ENCODE data around the gene TPM2. TPM values are rescaled to one million over a fixed set of nuclear protein-coding genes. Genes with fewer than 3 reads are reported as not detected.

The TPM2 gene
- total and polyA plus RNA-seq, 4 donors, result 4.2 to 31.4 (median 14.0) TPM

- peak overlapping the region in 1 of 3 donors; percentile 50 for H3K4me3 ChIP-seq (ENCODE audit: low read depth in 1 of 3, low read length in 3 of 3)
- no peaks in the 10 kb centered on the region for H3K27me3 ChIP-seq (ENCODE audit: control insufficient read depth in 4 of 4, insufficient read depth in 4 of 4, low read length in 3 of 4)
- 47% methylated on average over 13 of the region's 13 CpGs for WGBS
Observed at GRCh38 chr9:35675204-35675603, 14.5 kb downstream of the TPM2 start.

GRCh38 chr9:35674025-35674361, 15.7 kb downstream of the TPM2 start:
- Histone ChIP-seq H3K9me3 (ENCODE audit: control insufficient read depth in 4 of 4, low read length in 3 of 4) (no peaks in the 10 kb centered on the region), H3K36me3 (ENCODE audit: control insufficient read depth in 4 of 4, insufficient read depth in 3 of 4, low read depth in 1 of 4, low read length in 3 of 4) (no peaks in the 10 kb centered on the region), H3K4me1 (ENCODE audit: control insufficient read depth in 4 of 4, insufficient read depth in 4 of 4, low read length in 3 of 4) (peaks cover 5 to 16% (median 14%) of the 10 kb centered on the region in 4 donors), H3K9ac (ENCODE audit: low read depth in 1 of 2, low read length in 2 of 2) (no peak overlapping the region), H3K27me3 (ENCODE audit: control insufficient read depth in 4 of 4, insufficient read depth in 4 of 4, low read length in 3 of 4) (no peaks in the 10 kb centered on the region), H3K4me3 (ENCODE audit: low read depth in 1 of 3, low read length in 3 of 3) (no peak overlapping the region), H3K27ac (ENCODE audit: low read depth in 1 of 2, low read length in 2 of 2) (no peak overlapping the region)
- DNase-seq (ENCODE audit: low spot score), result no peak
- 82% methylated on average over 3 of the region's 3 CpGs for whole genome bisulfite sequencing
- TF ChIP-seq NR2F2 (IDR thresholded peaks at IDR 0.05) (no peak), TAF1 (conservative IDR thresholded peaks at IDR 0.05) (no peak), CTCF (IDR thresholded peaks at IDR 0.05; ENCODE audit: low read depth, low read length, missing input control) (no peak), GABPA (IDR thresholded peaks at IDR 0.05 in 1 of 2, conservative IDR thresholded peaks at IDR 0.05 in 1 of 2) (no peak), SP1 (IDR thresholded peaks at IDR 0.05) (no peak), HNF4G (IDR thresholded peaks at IDR 0.05) (no peak), FOXA2 (IDR thresholded peaks at IDR 0.05) (no peak), JUND (IDR thresholded peaks at IDR 0.05) (no peak), ZBTB33 (IDR thresholded peaks at IDR 0.05) (no peak), ATF3 (IDR thresholded peaks at IDR 0.05) (no peak)

More at GRCh38 chr9:35675204-35675603, 14.5 kb downstream of the TPM2 start:
- Histone ChIP-seq H3K4me1 (ENCODE audit: control insufficient read depth in 4 of 4, insufficient read depth in 4 of 4, low read length in 3 of 4) (peaks cover 0 to 8% (median 7%) of the 10 kb centered on the region in 4 donors), H3K36me3 (ENCODE audit: control insufficient read depth in 4 of 4, insufficient read depth in 3 of 4, low read depth in 1 of 4, low read length in 3 of 4) (no peaks in the 10 kb centered on the region), H3K27ac (ENCODE audit: low read depth in 1 of 2, low read length in 2 of 2) (no peak overlapping the region), H3K9me3 (ENCODE audit: control insufficient read depth in 4 of 4, low read length in 3 of 4) (no peaks in the 10 kb centered on the region), H3K9ac (ENCODE audit: low read depth in 1 of 2, low read length in 2 of 2) (no peak overlapping the region)
- DNase-seq (ENCODE audit: low spot score), result no peak
- TF ChIP-seq GABPA (IDR thresholded peaks at IDR 0.05 in 1 of 2, conservative IDR thresholded peaks at IDR 0.05 in 1 of 2) (no peak), HNF4A (conservative IDR thresholded peaks at IDR 0.05) (no peak), MAX (IDR thresholded peaks at IDR 0.05) (no peak), FOXA2 (IDR thresholded peaks at IDR 0.05) (no peak), TAF1 (conservative IDR thresholded peaks at IDR 0.05) (no peak), RAD21 (IDR thresholded peaks at IDR 0.05) (no peak), ZBTB33 (IDR thresholded peaks at IDR 0.05) (no peak), REST (IDR thresholded peaks at IDR 0.05) (no peak), SP1 (IDR thresholded peaks at IDR 0.05) (no peak), RXRA (IDR thresholded peaks at IDR 0.05) (no peak), ATF3 (IDR thresholded peaks at IDR 0.05) (no peak), HNF4G (IDR thresholded peaks at IDR 0.05) (no peak)
